ENCODE measurements around the gene TOX3.

Gene TOX3

GRCh38 chr16:52540910-52541309 is 6.0 kb downstream of the TOX3 start:
- Histone ChIP-seq H3K9me3 (ENCODE audit: low read length) (no peaks in the 10 kb centered on the region), H3K4me3 (ENCODE audit: low read depth, low read length, poor library complexity, severe bottlenecking) (no peak overlapping the region), H2AFZ (ENCODE audit: low read length) (no peak overlapping the region), H3K36me3 (ENCODE audit: insufficient read depth, low read length) (no peaks in the 10 kb centered on the region), H3K79me2 (ENCODE audit: insufficient read depth, low read length) (no peaks in the 10 kb centered on the region), H3K27ac (ENCODE audit: low read depth, low read length, poor library complexity, severe bottlenecking) (no peak overlapping the region), H3K27me3 (ENCODE audit: insufficient read depth, low read length) (no peaks in the 10 kb centered on the region), H3K4me1 (ENCODE audit: insufficient read depth, low read length, severe bottlenecking) (no peaks in the 10 kb centered on the region), H3F3A (ENCODE audit: insufficient read depth, low read length) (no peaks in the 10 kb centered on the region), H3K9ac (ENCODE audit: low read length) (no peak overlapping the region), H3K4me2 (ENCODE audit: low read length) (no peak overlapping the region), H4K20me1 (ENCODE audit: insufficient read depth, low read length) (no peaks in the 10 kb centered on the region), H3K9me2 (ENCODE audit: low read depth, low read length) (no peaks in the 10 kb centered on the region)
- no peak for TF ChIP-seq EZH2 (IDR thresholded peaks at IDR 0.05; ENCODE audit: borderline replicate concordance, low read length)
- TF ChIP-seq, protein P1, sequence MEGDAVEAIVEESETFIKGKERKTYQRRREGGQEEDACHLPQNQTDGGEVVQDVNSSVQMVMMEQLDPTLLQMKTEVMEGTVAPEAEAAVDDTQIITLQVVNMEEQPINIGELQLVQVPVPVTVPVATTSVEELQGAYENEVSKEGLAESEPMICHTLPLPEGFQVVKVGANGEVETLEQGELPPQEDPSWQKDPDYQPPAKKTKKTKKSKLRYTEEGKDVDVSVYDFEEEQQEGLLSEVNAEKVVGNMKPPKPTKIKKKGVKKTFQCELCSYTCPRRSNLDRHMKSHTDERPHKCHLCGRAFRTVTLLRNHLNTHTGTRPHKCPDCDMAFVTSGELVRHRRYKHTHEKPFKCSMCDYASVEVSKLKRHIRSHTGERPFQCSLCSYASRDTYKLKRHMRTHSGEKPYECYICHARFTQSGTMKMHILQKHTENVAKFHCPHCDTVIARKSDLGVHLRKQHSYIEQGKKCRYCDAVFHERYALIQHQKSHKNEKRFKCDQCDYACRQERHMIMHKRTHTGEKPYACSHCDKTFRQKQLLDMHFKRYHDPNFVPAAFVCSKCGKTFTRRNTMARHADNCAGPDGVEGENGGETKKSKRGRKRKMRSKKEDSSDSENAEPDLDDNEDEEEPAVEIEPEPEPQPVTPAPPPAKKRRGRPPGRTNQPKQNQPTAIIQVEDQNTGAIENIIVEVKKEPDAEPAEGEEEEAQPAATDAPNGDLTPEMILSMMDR (IDR thresholded peaks at IDR 0.05; ENCODE audit: low read length) = no peak

DNA sequence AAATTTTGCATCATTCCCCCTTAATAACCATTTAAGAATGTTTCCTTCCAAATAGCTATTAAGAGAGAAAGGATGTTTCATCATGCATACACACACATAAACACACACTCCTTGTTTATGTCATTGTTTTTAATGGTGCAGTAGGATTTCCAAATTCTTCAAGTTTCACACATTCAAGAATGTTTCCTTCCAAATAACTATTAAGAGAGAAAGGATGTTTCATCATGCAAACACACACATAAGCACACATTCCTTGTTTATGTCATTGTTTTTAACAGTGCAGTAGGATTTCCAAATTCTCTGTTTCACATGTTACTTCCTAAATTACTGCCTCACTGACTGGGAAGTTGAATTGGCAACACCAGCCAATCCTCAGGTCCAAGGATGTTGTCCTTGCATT is 7.8 kb downstream of the TOX3 start:
- no peaks in the 10 kb centered on the region for H4K20me1 ChIP-seq (ENCODE audit: insufficient read depth, low read length)
- H3K4me1 ChIP-seq (ENCODE audit: insufficient read depth, low read length, severe bottlenecking) = no peaks in the 10 kb centered on the region
- no peak overlapping the region for H2AFZ ChIP-seq (ENCODE audit: low read length)
- no peaks in the 10 kb centered on the region for H3K79me2 ChIP-seq (ENCODE audit: insufficient read depth, low read length)
- no peak for TF ChIP-seq EZH2 (IDR thresholded peaks at IDR 0.05; ENCODE audit: borderline replicate concordance, low read length)
- TF ChIP-seq, protein P1 (IDR thresholded peaks at IDR 0.05; ENCODE audit: low read length) = no peak
- H3K9me2 ChIP-seq (ENCODE audit: low read depth, low read length) = no peaks in the 10 kb centered on the region
- no peak overlapping the region for H3K4me2 ChIP-seq (ENCODE audit: low read length)
- H3K9me3 ChIP-seq (ENCODE audit: low read length) = no peaks in the 10 kb centered on the region
- H3K36me3 ChIP-seq (ENCODE audit: insufficient read depth, low read length) = no peaks in the 10 kb centered on the region
- H3F3A ChIP-seq (ENCODE audit: insufficient read depth, low read length) = no peaks in the 10 kb centered on the region
- H3K4me3 ChIP-seq (ENCODE audit: low read depth, low read length, poor library complexity, severe bottlenecking) = no peak overlapping the region
- H3K27me3 ChIP-seq (ENCODE audit: insufficient read depth, low read length) = no peaks in the 10 kb centered on the region
- no peak overlapping the region for H3K9ac ChIP-seq (ENCODE audit: low read length)
- no peak overlapping the region for H3K27ac ChIP-seq (ENCODE audit: low read depth, low read length, poor library complexity, severe bottlenecking)

DNA sequence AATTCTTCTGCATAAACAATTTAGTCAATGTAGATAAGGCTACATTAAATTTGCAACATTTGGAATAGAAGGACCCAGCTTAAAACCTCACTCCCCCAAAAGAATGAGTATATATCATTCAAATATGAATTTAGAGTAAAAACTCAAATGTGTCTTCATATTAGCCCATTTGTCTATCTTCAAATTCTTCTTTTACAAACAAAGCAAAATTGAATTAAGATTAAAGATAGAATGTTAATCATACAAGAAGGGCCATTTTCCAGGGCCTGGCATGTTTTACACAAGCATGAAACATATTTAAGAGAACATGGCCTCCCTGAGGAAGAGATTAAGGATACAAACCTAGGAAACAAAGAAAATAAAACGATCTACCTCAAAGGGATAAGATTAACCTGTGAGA is 8.4 kb downstream of the TOX3 start:
- no peaks in the 10 kb centered on the region for H3K4me1 ChIP-seq (ENCODE audit: insufficient read depth, low read length, severe bottlenecking)
- no peak overlapping the region for H3K4me2 ChIP-seq (ENCODE audit: low read length)
- H3K9me3 ChIP-seq (ENCODE audit: low read length) = no peaks in the 10 kb centered on the region
- H2AFZ ChIP-seq (ENCODE audit: low read length) = no peak overlapping the region
- no peak overlapping the region for H3K27ac ChIP-seq (ENCODE audit: low read depth, low read length, poor library complexity, severe bottlenecking)
- no peak overlapping the region for H3K9ac ChIP-seq (ENCODE audit: low read length)
- TF ChIP-seq, protein P1 (IDR thresholded peaks at IDR 0.05; ENCODE audit: low read length) = no peak
- TF ChIP-seq EZH2 (IDR thresholded peaks at IDR 0.05; ENCODE audit: borderline replicate concordance, low read length) = no peak
- no peak overlapping the region for H3K4me3 ChIP-seq (ENCODE audit: low read depth, low read length, poor library complexity, severe bottlenecking)
- no peaks in the 10 kb centered on the region for H4K20me1 ChIP-seq (ENCODE audit: insufficient read depth, low read length)
- H3K36me3 ChIP-seq (ENCODE audit: insufficient read depth, low read length) = no peaks in the 10 kb centered on the region
- no peaks in the 10 kb centered on the region for H3K9me2 ChIP-seq (ENCODE audit: low read depth, low read length)
- H3K79me2 ChIP-seq (ENCODE audit: insufficient read depth, low read length) = no peaks in the 10 kb centered on the region
- H3K27me3 ChIP-seq (ENCODE audit: insufficient read depth, low read length) = no peaks in the 10 kb centered on the region
- H3F3A ChIP-seq (ENCODE audit: insufficient read depth, low read length) = no peaks in the 10 kb centered on the region

Measured in OCI-LY1 (cell line).